HK-2 (cell line): Measurements from ENCODE around the gene BHMT2.

ENCODE experiments used
- DNase-seq: peaks from one replicate; pipeline ENCODE4 v3.0.0-alpha.2; 2018; ENCODE audit not compliant: unreplicated experiment

The BHMT2 gene

GRCh38 chr5:79119486-79119885 lies 49.9 kb downstream of the BHMT2 start:
- DNase-seq: no peak

- DNase-seq: no peak
These were observed 50.7 kb downstream of the BHMT2 start for GRCh38 chr5:79120221-79120620.

- DNase-seq: no peak
These were observed 53.4 kb downstream of the BHMT2 start for GRCh38 chr5:79122973-79123372.

GRCh38 chr5:79124607-79125006 lies 55.0 kb downstream of the BHMT2 start:
- DNase-seq: no peak

GRCh38 chr5:79130781-79131180 lies 61.2 kb downstream of the BHMT2 start:
- no peak for DNase-seq

GRCh38 chr5:79133121-79133656 lies 63.6 kb downstream of the BHMT2 start:
- DNase-seq: no peak

GRCh38 chr5:79133657-79134451 lies 64.3 kb downstream of the BHMT2 start:
- DNase-seq: peak; percentile 50

GRCh38 chr5:79135790-79136553 lies 66.4 kb downstream of the BHMT2 start:
- no peak for DNase-seq

GRCh38 chr5:79136618-79137017 lies 67.1 kb downstream of the BHMT2 start:
- no peak for DNase-seq
